ENCODE measurements around the gene CORO2B. TPM values are rescaled to one million over a fixed set of nuclear protein-coding genes. Genes with fewer than 3 reads are reported as not detected.
A peak's percentile ranks its signal among the peaks of the same experiment; 100 is the strongest.

The CORO2B gene
- total RNA-seq, 3 donors from 2014 or later, result 1.3 to 4.7 (median 1.9) TPM

DNA sequence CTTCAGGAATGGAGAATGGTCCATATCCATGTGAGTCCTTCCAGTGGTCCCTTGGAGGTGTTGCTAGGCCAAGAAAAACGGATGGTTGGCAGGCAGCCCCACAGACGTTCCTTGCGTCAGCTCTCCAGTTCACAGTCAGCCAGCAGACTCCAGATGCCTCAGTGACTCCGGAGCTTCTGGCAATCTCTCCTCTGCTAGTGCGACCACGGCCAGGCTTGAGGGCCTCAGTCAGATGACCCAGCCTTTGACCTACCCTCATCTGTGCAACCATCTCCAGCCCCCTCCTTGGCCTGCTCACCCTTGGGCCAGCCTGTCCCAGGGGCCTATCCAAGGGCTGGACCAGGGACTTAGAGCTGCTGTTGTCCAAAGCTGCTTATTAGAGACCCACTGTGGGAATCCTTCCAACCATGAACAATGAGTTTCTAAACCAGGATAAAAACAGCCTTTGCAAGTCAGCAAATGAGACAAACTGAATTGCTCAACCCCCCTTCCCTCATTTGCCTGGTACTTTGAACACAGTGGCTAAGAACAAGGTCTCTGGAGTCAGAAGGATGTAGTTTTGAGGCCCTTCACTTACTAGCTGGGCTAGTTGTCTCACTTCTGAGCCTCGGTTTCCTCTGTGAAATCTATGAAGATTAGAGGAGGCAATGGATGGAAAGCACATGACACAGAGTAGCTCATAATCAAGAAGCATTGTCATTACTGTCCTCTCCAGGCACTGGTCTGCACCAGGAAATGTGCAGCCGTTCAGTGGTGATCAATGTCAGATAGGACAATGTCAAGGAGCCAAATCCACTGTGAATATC, 197.1 kb downstream of the CORO2B start:
- H3K4me3 ChIP-seq, result no peak overlapping the region
- TF ChIP-seq, protein P1, sequence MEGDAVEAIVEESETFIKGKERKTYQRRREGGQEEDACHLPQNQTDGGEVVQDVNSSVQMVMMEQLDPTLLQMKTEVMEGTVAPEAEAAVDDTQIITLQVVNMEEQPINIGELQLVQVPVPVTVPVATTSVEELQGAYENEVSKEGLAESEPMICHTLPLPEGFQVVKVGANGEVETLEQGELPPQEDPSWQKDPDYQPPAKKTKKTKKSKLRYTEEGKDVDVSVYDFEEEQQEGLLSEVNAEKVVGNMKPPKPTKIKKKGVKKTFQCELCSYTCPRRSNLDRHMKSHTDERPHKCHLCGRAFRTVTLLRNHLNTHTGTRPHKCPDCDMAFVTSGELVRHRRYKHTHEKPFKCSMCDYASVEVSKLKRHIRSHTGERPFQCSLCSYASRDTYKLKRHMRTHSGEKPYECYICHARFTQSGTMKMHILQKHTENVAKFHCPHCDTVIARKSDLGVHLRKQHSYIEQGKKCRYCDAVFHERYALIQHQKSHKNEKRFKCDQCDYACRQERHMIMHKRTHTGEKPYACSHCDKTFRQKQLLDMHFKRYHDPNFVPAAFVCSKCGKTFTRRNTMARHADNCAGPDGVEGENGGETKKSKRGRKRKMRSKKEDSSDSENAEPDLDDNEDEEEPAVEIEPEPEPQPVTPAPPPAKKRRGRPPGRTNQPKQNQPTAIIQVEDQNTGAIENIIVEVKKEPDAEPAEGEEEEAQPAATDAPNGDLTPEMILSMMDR (IDR thresholded peaks at IDR 0.05), result no peak
- intact Hi-C loops (cut with DNase I, micrococcal nuclease), result loop anchor here in 1 of 2 donors (10.0 kb wide), 1 partner anchor 61 kb away; no protein-coding TSS in a partner anchor
- ATAC-seq (peak; percentile 41), DNase-seq (peak; percentile 47 to 75 (median 49))
- H3K9me3 ChIP-seq, result no peaks in the 10 kb centered on the region
- H3K4me1 ChIP-seq (ENCODE audit: low read depth), result no peaks in the 10 kb centered on the region
- no peaks in the 10 kb centered on the region for H3K36me3 ChIP-seq (ENCODE audit: low read depth)

DNA sequence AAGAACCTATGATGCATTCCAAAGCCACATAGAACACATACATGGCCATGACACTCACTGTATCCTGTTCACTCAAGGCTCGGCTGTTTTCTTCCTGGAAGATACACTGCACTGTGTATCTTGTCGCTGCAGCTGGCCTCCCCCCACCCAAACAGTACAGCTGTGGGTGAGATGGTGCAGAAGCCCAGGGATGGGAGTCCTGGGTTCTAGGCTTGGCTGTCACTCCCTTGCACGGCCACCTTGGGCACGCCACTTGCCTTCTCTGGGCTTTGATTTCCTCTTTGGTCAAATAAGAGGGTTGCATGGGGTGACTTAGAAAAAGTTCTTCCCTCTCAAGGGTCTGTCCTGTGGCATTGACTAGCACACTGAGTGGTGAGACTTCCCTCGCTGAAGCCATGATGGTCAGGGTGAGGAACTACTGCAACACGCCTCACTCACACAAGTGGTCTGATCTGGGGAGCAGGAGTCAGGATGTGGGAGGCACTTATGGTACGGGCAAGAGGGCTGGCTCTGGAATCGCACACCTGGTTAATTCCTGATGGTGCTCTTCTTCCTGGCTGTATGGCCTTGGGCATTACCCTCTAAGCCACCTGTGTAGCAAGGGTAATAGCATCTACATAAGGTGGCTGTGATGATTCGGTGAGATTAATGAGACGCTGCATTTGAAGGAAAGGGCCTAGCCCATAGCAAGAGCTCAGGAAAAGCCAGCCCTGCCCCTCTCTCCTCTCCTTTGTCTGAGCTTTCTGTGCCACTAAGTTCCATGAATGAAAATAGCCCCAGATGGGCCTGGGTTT, 197.9 kb downstream of the CORO2B start:
- TF ChIP-seq, protein P1 (IDR thresholded peaks at IDR 0.05), result no peak
- Histone ChIP-seq H3K4me3 (no peak overlapping the region), H3K36me3 (ENCODE audit: low read depth) (no peaks in the 10 kb centered on the region), H3K9me3 (no peaks in the 10 kb centered on the region), H3K4me1 (ENCODE audit: low read depth) (no peaks in the 10 kb centered on the region)
- no peak for ATAC-seq
- intact Hi-C loops (cut with DNase I, micrococcal nuclease), result loop anchor here in 1 of 2 donors (10.0 kb wide), 1 partner anchor 62 kb away; no protein-coding TSS in a partner anchor
- no peak for DNase-seq

Other genes with a start within 250 kb of the CORO2B start
- 1 to 10 TPM; 1.8 to 2.4 (median 2.1) TPM for gene ITGA11, start 146.8 kb upstream of the CORO2B start, total RNA-seq
- gene ANP32A, start 241.9 kb downstream of the CORO2B start, total RNA-seq, result 100 to 1,000 TPM; 101 to 113 (median 109) TPM

All from mucosa of descending colon (tissue), 3 donors.